ENCODE measurements around the gene WDCP.

DNA sequence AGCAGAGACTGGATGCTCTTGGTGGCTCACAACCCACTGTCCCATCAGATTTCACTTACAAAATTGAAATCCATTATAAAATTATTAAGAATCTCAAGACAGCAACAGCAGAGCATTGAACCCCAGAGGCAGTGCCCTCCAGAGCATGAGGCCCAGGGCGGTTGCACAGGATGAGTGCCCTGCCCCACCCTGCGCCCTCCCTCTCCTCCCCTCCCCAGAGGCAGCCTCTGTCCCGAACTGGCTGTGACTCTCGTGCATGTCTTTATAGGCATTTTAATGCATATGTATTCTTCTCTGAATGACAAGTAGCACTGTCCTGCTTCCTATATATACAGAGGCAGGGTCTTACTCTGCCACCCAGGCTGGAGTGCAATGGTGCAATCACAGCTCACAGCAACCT, 26.9 kb downstream of the WDCP start:
- TF ChIP-seq, protein P1, sequence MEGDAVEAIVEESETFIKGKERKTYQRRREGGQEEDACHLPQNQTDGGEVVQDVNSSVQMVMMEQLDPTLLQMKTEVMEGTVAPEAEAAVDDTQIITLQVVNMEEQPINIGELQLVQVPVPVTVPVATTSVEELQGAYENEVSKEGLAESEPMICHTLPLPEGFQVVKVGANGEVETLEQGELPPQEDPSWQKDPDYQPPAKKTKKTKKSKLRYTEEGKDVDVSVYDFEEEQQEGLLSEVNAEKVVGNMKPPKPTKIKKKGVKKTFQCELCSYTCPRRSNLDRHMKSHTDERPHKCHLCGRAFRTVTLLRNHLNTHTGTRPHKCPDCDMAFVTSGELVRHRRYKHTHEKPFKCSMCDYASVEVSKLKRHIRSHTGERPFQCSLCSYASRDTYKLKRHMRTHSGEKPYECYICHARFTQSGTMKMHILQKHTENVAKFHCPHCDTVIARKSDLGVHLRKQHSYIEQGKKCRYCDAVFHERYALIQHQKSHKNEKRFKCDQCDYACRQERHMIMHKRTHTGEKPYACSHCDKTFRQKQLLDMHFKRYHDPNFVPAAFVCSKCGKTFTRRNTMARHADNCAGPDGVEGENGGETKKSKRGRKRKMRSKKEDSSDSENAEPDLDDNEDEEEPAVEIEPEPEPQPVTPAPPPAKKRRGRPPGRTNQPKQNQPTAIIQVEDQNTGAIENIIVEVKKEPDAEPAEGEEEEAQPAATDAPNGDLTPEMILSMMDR (IDR thresholded peaks at IDR 0.05; ENCODE audit: borderline replicate concordance, extremely low read depth, low read length, poor library complexity, severe bottlenecking): no peak
- no peak for TF ChIP-seq EZH2 (IDR thresholded peaks at IDR 0.05; ENCODE audit: borderline replicate concordance, low read depth, low read length, severe bottlenecking)
